Stimulated activated CD4-positive, alpha-beta T cell treated with anti-CD3 and anti-CD28 coated beads, Interleukin-4, amount 100 ng/mL, for 24 hours (primary cell): ENCODE results near the gene F2.
"Not testable (repeated sequence)": the region's sequence is repeated elsewhere in the genome, so short reads cannot be mapped to it uniquely, and the experiment has no call there.

Source experiments
- DNase-seq: peaks from one replicate; pipeline ENCODE4 v3.0.0-alpha.2; 2020

The F2 gene

DNA sequence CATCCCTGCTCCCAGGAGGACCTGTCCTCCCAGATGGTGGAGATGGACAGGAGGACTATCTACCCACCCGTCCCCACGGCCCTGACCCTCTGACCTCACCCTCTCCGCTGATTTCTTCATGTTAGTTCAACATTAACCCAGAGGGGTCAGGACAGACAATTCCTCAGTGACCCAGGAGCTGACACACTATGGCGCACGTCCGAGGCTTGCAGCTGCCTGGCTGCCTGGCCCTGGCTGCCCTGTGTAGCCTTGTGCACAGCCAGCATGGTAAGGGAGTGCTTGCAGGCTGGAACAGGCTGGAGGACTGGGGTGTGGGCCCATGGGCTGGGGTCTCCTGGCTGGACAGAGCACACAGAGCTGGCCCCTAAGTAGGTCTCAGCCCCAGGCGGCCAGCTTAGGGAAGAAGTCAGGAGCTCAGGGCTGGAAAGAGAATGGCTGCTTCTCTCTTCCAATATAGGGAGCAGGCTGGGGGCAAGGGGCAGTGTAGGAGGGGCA is at the start of gene F2:
TSS of gene F2 (plus strand) at position 166 of the 495 bp plus-strand sequence. CDS start at position 189, 23 bp downstream.
- DNase-seq, result no peak

DNA sequence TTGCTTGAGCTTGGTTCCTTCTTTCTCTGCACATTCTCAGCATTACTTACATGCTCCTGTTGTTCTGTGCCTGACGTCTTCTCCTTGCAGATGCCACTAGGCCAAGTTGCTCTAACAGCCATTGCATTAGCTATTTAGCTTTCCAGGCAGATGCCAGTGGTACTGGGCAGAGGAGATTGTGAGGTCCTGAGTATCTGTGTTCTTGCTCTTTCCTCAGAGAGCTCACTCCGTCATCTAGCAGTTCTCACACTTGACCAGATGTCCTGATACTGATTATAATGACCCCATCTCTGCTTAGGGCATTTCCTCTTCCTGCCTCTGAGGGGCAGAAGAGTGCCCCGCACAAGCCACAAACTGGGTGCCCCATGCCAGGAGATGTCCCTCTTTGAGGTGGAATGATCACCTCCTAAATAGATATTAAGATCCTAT is 49.3 kb upstream of the F2 start:
- no peak for DNase-seq

DNA sequence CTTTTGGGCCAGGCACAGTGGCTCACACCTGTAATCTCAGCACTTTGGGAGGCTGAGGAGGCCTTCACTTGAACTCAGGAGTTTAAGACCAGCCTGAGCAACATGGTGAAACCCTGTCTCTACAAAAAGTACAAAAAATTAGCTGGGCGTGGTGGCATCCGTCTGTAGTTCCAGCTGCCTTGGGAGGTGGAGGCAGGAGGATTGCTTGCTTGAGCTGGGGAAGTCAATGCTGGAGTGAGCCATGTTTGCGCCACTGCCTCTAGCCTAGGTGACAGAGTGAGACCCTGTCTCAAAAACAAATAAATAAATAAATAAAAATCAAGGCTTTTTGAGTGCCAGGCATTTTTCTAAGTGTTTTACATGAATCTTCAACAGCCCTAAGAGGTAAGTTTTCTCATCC is 48.5 kb upstream of the F2 start:
- DNase-seq, result not testable (repeated sequence)

DNA sequence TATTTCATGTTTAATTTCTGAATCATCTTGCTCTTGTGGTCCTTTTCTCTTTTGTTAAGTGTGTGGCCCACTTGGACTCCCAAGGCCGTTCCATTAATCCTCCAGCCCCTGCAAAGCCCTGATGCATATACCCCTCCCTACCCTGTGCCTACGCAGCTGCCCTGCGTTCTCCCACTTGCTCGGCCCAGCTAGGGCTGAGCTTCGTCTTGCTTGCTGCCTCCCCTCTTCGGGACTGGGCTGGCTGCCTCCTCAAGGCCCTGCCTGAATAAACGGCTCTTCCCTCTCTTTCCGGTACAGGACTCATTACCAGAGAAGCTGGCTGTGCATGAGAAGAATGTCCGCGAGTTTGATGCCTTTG is 47.1 kb upstream of the F2 start:
- no peak for DNase-seq

DNA sequence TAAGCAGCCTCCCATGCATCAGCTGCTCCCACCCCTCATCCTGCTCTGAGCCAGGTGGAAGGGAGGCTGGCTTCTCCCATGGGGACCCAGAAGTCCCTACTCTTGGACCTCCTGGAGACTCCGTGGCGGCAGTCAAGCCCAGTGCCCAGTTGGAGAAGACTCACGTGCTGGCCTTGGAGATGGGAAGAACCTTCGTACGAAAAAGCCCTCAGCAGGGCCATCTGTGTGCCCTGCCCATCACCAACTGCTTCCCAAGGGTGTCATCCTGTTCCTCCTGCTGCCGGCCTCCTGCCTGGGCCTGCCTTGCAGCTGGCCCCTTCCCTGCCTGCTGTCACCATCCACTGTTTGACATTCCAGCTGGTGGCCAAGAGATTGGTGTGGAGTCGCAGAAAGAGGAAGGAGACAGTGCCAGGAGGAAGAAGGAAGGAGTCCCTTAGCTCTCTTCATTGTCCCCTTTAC is 46.6 kb upstream of the F2 start:
- DNase-seq, result no peak

DNA sequence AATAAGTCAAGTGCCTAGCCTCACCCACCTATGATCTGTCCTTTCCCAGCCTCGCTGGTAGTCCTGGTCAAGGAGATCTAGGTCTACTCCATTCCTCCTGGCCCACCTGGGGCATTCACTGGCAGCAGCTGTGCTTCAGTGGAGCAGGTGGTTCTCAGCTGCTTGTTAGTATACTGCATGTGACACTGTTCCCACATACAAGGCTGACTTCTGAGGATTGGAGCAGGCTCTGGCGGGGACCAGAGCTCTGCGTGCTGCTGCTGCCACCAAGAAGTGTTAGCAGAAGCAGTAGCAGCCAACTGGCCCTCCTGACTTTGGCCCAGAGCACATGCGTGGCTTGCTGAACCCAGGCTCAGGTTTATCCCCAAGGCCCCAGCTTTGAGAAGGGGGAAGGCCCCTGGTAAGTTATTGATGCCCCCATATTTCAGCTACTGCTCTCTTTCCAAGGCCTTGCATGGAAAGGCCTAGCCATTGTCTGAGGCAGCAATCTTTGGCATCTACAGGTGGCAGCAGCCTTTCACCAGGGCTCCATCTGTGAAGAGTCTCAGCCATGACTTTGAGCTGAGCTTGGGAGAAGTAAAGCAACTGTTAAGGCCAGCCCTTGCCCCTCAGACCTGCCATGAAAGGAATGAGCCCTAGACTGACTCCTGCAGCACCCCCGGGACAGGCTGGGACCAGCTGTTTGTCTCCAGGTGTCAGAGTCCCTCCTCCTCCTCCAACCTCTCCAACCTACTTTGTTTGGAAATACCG is 45.1 kb upstream of the F2 start:
- DNase-seq, result no peak

DNA sequence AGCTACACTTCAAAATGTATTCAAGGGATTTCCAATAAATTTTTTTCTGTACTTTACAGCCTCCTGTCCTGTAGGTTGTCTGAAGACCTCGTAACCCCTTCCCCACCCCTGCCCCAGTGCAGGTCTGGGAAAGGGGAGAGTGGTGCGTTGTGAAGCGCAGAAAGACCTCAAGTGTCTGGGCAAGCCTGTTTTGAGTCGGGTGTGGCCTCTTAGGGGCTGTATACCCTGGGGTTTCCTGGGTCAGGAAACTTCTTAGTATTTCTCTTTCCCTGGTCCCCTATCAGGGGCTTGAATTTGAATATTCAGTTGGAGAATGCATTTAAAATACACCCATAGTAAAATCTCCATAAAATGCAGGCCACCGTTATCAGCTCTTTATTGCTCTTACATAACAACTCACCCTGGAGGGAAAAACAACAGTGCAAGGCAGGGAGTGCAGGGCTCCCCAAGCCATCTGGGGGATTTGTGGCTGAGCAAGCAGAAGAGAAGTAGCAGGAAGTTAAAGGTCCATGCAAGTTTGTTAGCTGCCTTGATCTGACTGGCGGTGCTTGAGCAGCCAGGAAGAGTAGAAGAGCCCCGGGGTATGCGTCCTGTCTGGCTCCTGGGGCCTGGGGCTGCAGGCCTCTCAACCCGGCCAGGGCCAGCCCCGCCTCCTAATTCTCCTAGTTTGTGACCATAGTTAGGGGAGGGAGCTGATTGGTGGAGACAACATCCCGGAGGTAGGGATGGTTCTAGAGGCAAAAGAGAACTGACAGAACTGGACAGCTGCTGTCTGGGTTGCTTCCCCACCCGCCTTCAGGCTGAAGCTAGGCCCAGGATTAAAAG is 44.3 kb upstream of the F2 start:
- no peak for DNase-seq

DNA sequence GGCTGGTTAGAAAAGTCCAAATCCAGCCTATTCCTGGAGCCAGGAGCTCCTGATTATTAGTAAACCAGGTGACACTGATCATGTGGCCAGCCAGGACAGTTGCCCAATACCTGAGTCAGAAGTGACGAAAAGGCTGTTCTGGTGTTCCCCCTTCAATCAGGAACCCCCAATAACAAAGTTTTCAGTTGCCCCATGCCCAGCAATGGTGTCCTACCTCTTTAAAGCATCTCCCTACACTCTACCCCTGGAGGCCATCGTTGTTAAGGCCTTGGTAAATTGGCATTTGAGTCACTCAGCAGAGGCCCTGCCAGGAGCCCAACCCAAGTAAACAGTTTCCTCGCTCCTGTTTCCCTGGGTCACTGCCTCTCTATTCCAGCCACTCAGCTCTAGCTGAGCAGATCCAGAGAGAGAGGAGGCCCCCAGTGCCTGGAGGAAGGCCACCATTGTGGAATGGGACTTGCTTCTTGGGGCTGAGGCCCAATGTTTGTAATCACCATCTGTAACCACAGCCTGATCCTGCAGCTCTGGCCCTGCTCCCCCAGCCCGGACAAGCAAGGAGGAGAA is 43.6 kb upstream of the F2 start:
- DNase-seq, result no peak

DNA sequence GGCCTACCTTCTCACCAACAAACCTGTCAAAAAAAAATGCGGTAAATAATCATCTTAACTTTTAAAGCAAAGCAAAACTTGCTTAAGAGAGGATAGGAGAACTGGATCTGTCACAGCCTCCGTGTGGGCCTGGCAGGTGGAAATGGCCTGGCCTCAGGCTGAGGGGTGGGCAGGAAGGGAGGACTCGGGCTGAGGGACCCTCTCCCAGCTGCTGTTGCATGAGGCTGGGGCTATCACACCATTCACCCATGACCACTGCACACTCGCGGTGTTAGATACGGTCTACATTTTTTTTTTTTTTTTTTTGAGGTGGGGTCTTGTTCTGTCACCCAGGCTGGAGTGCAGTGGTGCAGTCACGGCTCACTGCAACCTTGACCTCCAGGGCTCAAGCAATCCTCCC is 43.1 kb upstream of the F2 start:
- DNase-seq, result no peak

DNA sequence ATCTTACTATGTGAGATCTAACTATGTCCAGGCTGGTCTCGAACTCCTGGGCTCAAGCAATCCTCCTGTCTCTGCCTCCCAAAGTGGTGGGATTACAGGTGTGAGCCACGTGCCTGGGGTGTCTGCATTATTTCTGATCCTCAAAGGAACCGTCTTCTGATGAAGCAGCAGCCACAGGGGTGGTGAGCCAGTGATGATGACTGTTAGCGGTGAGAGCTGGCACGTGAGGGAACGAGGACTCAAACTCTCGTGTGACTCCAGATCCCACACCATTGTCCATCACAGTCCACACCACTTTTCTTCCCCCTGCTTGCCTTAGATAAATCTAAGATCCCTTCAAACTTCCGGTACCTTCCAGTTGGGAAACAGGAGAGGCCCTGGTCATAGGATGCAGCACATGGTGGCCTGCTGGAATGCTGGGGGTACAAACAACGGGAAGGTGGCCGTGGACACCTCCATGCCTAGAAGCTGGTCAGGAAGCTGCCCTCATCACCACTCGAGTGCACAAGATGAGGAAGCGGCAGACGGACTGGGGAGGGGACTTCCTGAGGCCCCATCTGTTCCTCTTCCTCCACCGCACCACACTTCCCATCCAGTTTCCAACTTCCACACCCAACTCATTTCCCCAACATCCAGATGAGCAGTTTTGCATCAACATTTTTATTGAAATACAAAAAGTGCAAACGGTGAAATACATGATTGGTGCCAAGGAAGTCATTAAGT is 42.4 kb upstream of the F2 start:
- no peak for DNase-seq

DNA sequence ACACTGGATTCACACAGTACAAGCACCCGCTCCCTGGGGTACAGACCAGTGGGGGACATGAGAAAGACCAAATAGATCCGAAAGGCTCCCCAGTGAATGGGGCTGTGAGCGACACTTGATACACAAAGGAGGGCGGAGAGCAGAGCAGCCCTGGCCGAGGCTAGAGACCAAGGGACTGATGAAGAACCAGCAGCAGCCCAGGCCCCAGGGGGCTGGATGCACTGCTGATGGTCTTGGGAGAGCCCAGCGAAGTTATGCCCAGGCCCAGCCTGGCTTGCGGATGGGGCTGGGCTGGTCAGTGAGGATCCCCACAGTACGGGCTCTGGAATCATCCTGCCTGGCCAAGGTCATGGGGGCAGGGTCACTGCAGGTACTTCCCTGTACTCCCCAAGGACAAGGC is 41.8 kb upstream of the F2 start:
- DNase-seq, result no peak

DNA sequence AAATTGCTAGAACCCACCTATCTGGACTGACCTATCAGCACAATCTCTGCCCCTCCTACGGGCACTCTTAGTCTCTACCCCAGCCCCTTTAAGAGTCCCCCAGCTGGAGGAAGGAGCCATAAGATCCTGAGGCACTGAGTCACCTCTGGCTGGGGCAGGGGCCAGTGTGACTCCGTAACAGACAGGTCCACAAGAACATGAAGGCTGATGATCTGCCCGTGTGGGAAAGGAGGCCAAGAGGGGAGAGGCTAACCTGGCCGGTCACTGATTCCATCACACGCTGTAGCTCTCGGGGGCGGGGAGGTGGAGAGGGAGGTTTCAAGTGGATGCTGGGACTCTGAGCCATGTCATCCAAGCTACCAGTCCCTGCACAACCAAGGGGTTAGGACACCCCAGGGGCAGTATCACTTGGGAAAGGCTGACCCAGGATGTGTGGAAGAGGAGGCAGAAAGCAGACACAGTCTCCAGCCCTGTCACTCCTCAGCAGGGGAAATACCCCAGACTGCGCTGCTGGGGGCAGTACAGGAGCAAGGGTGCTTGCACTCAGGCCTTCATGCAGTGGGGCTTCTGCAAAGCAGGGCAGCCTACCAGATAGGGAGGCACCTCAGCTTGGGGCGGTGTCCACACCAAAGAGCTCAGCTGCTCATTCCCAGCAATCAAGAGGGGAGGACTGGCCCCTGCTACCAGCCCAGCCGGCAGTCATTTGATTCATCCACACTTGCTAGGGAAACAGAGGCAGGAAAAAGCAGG is 40.8 kb upstream of the F2 start:
- DNase-seq, result no peak

DNA sequence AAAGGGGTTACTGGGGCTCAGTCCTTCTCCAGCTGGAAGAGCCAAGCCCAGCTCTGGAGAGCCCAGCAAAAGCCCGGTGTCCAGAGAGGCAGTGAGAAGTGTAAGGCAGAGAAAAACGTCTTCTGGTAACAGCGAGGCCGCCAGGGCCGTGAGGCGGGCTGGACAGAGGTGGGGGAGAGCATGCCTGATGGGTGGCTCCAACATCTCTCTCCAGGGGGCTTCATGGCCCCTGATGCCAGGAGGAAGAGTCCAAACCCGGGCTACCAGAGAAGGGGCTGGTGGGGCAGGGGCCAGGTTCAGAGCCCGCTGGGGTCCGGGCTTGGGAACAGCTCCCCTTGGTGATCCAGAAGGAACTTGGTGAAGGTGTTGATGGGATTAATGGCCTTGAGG is 40.3 kb upstream of the F2 start:
- DNase-seq, result no peak

DNA sequence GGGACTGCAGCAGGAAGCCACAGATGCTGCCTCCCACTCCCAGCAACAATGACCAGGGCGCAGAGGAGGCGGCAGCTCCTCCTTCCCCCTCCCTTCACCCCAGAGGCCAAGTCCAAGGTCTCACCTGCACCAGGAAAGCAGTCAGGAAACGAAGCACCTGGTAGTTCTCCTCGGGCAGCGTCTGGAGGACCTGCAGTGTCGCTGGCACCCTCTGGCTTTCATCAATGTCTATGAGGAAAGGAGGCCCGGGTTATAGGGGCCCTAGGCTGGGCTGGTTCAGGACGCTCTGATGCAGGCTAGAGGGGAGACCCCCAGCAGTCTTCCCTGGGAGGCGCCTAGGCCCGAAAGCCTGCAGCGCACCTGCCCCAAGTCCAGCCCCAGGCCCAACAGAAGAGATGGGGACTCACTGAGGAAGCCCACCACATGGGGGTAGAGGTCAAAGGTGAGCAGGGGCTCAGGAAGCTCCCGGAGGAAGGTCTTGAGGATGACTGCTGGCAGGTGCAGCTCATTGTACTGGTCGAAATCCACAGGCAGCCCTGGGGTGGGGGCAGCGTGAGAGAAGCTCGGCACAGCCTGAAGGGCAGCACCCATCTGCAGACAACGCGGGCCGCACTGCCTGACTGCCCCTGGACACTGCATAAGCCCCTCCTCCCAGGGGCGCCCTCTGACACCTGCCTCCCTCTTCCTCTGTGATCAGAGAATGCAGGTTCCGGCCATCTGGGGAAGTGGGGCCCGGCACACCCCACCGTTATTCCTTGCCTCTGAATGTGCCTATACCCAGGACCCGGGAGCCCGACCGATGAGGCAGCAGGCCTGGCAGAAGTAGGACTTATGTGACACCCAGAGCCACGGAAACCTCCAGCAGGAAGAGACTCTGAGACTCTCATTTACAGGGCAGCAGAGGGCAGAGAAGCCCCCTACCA is 39.5 kb upstream of the F2 start:
- no peak for DNase-seq

DNA sequence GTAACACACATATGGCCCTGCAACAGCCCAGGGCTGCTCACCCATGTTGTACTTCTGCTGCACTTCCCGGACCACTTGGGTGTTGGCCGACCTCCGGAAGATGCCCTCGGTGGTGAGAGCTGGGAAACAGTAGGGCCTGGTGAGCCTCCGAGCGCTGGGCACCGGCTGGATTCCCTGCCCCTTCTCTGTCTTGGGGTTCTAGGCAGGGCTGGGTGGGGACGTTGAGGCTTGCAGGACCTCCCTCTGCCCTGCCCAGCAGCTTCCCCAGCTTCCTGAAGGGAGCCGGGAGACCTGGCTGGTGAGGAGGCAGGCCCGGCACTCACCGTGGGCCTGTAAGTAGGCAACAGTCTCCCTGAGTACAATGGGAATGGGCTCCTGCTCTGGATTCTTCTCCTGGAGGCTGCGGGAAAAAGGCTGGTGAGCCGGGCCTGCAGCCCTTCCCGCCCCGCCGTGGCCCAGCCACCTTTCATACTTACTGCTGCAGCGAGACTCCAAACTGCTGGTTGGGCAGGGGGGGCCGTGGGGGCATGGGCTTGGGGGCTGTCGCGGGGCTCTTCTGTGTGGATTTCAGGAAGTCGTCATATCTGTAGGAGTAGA is 38.8 kb upstream of the F2 start:
- no peak for DNase-seq

DNA sequence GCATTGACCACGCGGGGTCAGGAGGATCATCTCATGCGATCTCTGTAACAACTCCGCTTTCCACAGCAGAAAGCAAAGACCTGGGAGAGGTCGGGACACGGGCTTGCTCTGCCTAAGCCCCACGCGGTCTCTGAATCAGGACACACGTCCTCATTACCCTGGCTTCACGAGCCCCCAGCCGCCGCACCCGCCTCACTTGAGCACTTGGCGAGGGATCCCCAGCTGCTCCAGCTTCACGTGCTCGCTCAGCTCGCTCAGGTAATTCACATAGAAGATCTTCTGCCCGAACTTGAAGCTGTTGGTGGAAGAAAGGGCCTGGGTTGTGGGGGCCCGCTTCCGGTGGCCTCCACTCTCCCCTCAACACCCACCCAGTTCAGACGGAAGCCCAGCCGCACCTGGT is 38.2 kb upstream of the F2 start:
- DNase-seq, result no peak

DNA sequence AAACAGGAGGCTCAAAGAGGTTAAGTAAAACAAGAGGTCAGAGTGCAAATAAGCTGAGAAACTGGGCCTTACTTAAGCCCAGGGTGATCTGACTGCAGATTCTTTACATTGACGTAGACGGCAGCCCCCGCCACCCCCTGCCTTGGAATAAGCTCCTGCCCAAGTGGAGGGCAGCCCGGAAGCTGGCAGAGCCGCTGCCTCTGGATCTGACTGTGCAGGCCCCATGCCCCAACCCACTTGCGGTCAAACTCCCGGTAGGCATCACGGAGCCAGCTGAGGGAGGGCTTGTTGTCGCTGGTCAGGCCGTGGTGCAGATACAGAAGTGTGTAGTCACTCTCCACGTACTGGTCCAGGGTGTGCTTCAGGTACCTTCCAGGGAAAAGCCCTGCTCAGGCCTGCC is 37.2 kb upstream of the F2 start:
- DNase-seq, result no peak

DNA sequence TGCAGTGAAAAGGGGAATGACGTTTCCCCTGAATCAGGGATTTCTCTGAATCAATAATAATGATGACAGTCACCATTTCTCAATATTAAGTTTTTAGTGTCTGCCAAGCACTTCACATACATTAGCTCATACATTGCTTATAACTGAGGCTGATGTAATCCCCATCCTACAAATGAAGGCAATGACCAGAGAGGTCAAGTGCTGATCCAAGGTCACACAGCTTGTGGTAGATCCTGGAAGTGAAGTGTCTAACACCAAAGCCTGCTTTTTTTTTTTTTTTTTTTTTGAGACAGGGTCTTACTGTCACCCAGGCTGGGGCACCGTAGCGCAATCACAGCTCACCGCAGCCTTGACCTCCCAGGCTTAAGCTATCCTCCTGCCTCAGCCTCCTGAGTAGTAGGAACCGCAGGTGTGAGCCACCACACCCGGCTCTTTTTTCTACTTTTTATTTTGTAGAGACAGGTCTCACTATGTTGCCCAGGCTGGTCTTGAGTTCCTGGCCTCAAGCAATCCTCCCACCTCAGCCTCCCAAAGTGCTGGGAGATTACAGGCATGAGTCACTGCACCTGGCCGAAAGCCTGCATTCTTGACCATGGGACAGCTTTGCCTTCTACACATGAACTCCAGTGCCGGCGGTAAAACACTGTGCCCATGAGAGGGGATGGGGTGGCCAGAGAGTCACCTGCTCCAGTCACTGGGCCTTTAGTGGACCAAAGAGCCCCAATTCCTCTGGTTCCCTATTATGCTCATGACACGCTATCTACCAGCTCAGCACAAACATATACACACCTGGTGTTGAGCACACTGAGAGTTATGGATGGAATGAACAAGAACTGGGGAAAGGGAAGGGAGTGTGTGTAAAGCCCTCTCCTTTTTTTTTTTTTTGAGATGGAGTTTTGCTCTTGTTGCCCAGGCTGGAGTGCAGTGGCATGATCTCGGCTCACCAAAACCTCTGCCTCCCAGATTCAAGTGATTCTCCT is 36.0 kb upstream of the F2 start:
- DNase-seq, result no peak

DNA sequence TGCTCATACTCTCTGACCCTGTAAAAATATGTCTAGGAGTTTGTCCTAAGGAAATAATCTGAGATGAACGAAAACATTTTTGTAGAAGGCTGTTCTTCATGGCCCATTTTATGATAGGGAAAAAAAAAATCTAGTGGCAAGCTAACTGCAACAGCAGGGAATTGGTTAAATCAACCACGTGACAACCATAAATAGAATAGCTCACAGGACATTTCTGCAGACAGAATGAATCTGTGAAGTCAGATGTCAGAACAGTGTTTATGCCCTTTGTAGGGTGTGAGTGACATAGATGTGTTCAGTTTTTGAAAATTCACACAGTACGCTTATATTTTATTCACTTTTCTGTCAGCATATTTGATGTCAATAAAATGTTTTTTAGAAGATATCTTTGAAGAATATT is 34.6 kb upstream of the F2 start:
- no peak for DNase-seq
